Lower leg skin (tissue), 3 donors: Measurements from ENCODE around the gene EML1.

Experiments used
- CTCF ChIP-seq, 3 donors: fragments of 450-650 bp; IDR thresholded peaks; one replicate each; pipeline ENCODE4 v1.5.1; 2016; ENCODE audit warnings: antibody characterized with exemption in 3 of 3, mild to moderate bottlenecking in 3 of 3, moderate library complexity in 2 of 3
- POLR2A ChIP-seq, 2 donors: fragments of 450-650 bp; IDR thresholded peaks; one replicate each; pipeline ENCODE4 v1.6.1; 2016 to 2017; ENCODE audit warnings: antibody characterized with exemption in 2 of 2, mild to moderate bottlenecking in 1 of 2, moderate library complexity in 1 of 2

DNA sequence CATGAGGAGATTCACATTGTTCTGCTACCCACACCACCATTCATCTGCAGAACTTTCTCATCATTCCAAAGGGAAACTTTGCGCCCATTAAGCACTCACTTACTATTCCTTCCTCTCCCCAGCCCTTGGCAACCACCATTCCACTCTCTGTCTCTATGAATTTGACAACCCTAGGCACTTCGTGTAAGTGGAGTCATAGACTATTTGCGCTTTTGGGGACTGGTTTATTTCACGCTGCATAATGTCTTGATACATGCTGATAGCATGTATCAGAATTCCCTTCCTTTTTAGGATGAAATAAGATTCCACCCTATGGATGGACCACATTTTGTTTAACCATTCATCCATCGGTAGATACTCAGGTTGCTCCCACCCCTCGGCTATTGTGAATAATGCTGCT is 4.5 kb upstream of the EML1 start:
- no peak for TF ChIP-seq CTCF (IDR thresholded peaks at IDR 0.05)
- no peak for TF ChIP-seq POLR2A (IDR thresholded peaks at IDR 0.05)
